ENCODE measurements around the gene TMEM218. TPM values are rescaled to one million over a fixed set of nuclear protein-coding genes. Genes with fewer than 3 reads are reported as not detected.

TMEM218 gene
- polyA plus RNA-seq, 1 experiment, result 15.1 TPM

DNA sequence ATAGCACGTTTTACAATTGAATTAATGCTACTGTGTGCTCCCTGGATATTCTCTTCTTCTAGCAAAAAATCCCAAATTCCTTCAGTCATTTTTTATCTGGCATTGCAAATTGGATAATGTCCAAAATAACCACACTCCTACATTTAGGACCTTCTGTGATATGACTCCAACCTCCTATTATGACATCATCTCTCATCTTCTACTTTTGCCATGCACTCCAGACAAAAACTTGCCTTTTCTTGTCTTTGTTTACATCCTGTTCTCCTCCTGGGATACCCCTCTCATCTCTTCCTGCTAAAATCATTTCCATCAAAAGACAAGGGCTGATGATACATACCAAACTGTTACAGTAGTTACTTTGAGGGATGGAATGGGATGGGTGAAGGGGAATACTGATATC, 20.6 kb upstream of the TMEM218 start:
- no peak for DNase-seq (ENCODE audit: low read depth)
- ChIA-PET POLR2A (no interaction called here), CTCF (interaction anchor here (0.9 to 1.6 kb wide), 2 partner anchors 10 to 256 kb away, joined by 3 read pairs; no protein-coding TSS in a partner anchor)

DNA sequence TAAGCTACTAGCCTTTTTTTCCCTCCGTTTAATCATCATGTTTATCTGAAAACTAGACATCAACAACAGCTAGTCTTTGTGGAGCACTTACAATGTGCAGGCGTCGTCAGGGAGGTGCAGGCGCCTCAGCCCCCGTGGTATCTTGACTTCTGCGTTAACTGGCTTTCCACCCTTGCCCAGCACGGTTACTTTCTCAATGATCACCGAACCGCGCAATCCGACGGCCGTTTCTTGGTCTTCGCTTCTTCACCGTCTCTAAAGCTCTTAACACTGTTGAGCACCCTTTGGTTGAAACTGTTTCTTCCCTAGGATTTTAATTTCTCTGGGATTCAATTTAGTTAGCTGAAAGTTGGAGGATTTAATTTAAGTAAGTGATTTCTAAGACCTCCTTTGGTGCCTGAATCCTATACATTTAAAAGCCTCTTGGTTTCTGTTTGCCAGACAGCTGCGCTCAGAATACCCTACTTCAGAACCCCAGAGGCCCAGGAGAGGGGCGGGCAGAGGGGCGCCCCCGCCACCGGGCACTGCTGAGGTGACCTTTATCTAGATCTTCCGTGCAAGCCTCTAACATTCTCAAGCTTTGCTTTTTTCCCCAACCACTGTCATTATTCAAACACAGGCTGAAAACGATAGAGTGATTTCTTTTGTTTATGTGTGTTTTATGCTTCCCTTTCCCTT, 18.0 kb upstream of the TMEM218 start:
- CTCF ChIA-PET, result interaction anchor here (1.0 to 2.6 kb wide), 4 partner anchors 11 to 38 kb away, joined by 3 to 12 read pairs (median 4); no protein-coding TSS in a partner anchor
- Histone ChIP-seq H3K4me3 (ENCODE audit: low read depth, low read length) (no peak overlapping the region), H3K27me3 (ENCODE audit: control insufficient read depth, insufficient read depth, low read length) (peaks cover 4% of the 10 kb centered on the region), H3K36me3 (ENCODE audit: control insufficient read depth, insufficient read depth, low read length) (no peaks in the 10 kb centered on the region)
- no peak for DNase-seq (ENCODE audit: low read depth)
- TF ChIP-seq, protein P1, sequence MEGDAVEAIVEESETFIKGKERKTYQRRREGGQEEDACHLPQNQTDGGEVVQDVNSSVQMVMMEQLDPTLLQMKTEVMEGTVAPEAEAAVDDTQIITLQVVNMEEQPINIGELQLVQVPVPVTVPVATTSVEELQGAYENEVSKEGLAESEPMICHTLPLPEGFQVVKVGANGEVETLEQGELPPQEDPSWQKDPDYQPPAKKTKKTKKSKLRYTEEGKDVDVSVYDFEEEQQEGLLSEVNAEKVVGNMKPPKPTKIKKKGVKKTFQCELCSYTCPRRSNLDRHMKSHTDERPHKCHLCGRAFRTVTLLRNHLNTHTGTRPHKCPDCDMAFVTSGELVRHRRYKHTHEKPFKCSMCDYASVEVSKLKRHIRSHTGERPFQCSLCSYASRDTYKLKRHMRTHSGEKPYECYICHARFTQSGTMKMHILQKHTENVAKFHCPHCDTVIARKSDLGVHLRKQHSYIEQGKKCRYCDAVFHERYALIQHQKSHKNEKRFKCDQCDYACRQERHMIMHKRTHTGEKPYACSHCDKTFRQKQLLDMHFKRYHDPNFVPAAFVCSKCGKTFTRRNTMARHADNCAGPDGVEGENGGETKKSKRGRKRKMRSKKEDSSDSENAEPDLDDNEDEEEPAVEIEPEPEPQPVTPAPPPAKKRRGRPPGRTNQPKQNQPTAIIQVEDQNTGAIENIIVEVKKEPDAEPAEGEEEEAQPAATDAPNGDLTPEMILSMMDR (IDR thresholded peaks at IDR 0.05; ENCODE audit: insufficient read depth, low read depth, low read length), result no peak
- POLR2A ChIA-PET, result no interaction called here

More for the DNA sequence above, 20.6 kb upstream of the TMEM218 start:
- TF ChIP-seq, protein P1 (IDR thresholded peaks at IDR 0.05; ENCODE audit: insufficient read depth, low read depth, low read length), result no peak
- Histone ChIP-seq H3K4me3 (ENCODE audit: low read depth, low read length) (no peak overlapping the region), H3K36me3 (ENCODE audit: control insufficient read depth, insufficient read depth, low read length) (no peaks in the 10 kb centered on the region), H3K27me3 (ENCODE audit: control insufficient read depth, insufficient read depth, low read length) (peaks cover 5% of the 10 kb centered on the region)

DNA sequence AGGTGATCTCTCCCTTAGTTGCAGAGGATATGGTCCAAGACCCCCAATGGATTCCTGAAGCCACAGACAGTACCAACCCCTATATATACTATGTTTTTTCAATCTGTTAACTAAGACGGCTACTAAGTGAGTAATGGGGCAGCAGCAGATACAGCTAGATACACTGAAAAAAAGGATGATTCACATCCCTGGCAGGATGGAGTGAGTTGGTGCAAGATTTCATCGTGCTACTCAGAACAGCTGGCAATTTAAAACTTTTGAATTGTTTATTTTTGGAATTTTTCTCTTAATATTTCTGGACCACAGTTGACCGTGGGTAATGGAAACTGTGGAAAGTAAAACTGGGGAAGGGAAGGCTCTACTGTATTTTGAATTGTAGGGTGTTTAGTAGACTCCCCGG, 17.0 kb upstream of the TMEM218 start:
- H3K27me3 ChIP-seq (ENCODE audit: control insufficient read depth, insufficient read depth, low read length), result 0 out of 2 replicates have a peak, but pooled peaks cover 1% of the 10 kb centered on the region
- no peaks in the 10 kb centered on the region for H3K36me3 ChIP-seq (ENCODE audit: control insufficient read depth, insufficient read depth, low read length)
- POLR2A ChIA-PET, result no interaction called here
- H3K4me3 ChIP-seq (ENCODE audit: low read depth, low read length), result no peak overlapping the region
- no peak for DNase-seq (ENCODE audit: low read depth)
- CTCF ChIA-PET, result interaction anchor here (1.4 to 2.6 kb wide), 2 partner anchors 12 to 14 kb away, joined by 6 to 12 read pairs; no protein-coding TSS in a partner anchor
- TF ChIP-seq, protein P1 (IDR thresholded peaks at IDR 0.05; ENCODE audit: insufficient read depth, low read depth, low read length), result no peak

DNA sequence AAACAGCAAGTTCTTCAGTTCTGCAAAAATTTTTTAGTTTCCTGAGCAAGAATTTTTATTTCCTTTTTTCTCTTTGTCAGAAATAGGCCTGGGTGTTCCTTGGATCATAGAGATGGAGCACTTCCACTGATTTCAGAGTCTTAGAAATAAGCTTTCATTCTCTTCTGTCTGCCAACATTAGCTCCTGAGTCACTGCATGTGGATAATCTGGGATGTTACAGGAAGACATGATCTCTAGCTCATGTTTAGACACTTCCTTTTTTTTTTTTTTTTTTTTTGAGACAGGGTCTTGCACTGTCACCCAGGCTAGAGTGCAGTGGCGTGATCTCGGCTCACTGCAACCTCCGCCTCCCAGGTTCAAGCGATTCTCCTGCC, 13.2 kb upstream of the TMEM218 start:
- DNase-seq (ENCODE audit: low read depth), result no peak
- Histone ChIP-seq H3K4me3 (ENCODE audit: low read depth, low read length) (no peak overlapping the region), H3K36me3 (ENCODE audit: control insufficient read depth, insufficient read depth, low read length) (no peaks in the 10 kb centered on the region), H3K27me3 (ENCODE audit: control insufficient read depth, insufficient read depth, low read length) (peaks cover 5% of the 10 kb centered on the region)
- POLR2A ChIA-PET, result no interaction called here
- TF ChIP-seq, protein P1 (IDR thresholded peaks at IDR 0.05; ENCODE audit: insufficient read depth, low read depth, low read length), result no peak
- CTCF ChIA-PET, result interaction anchor here (1.0 to 2.6 kb wide), 7 partner anchors 12 to 305 kb away, joined by 4 to 12 read pairs (median 5); partner anchors contain the start of gene TMEM218

DNA sequence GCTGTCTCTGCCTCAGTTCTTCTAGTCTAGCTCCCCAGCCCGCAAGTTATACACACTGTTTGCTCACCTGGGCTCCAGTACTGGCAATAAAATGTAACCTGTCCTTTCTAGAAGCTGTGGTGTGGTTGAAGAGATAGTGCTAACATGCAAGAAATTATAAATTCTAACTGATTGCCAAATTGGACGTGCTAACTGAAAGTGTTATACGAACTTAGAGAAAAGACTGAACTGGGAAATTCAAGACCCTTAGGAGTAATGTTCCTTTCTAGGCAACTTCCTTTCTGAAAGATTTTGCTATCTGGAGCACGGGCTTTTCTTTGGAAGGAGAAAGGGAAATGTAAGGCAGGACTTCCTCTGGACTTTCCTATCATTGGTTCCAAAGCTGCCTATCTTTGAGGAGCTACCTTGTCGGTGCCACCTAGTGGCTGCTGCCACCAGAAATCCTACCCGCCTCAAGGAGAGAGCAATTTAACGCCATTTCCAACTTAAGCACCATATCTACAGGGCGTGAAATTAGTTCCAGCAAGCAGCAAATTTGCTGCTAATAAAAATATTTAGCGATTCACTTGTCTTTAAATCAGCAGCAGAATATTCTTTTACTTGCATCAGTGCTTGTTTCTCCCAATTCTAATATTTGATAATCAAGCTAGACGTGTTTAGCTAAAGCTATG, 12.7 kb upstream of the TMEM218 start:
- Histone ChIP-seq H3K27me3 (ENCODE audit: control insufficient read depth, insufficient read depth, low read length) (peaks cover 5% of the 10 kb centered on the region), H3K4me3 (ENCODE audit: low read depth, low read length) (no peak overlapping the region), H3K36me3 (ENCODE audit: control insufficient read depth, insufficient read depth, low read length) (no peaks in the 10 kb centered on the region)
- CTCF ChIA-PET, result interaction anchor here (0.5 to 2.6 kb wide), 8 partner anchors 11 to 380 kb away, joined by 3 to 12 read pairs (median 5); partner anchors contain the start of gene TMEM218
- TF ChIP-seq, protein P1 (IDR thresholded peaks at IDR 0.05; ENCODE audit: insufficient read depth, low read depth, low read length), result peak; percentile 46
- POLR2A ChIA-PET, result no interaction called here
- DNase-seq (ENCODE audit: low read depth), result no peak
